H9 (cell line): ENCODE measurements around the gene SPZ1. TPM values are rescaled to one million over a fixed set of nuclear protein-coding genes. Genes with fewer than 3 reads are reported as not detected.

Source experiments
- DNase-seq: peaks from one replicate; pipeline ENCODE4 v3.0.0-alpha.2; 2017
- H2AFZ ChIP-seq: one replicate; pipeline ENCODE4 v1.6.1; 2013; ENCODE audit warnings: mild to moderate bottlenecking, low read length, control low read depth, moderate library complexity
- H2AK5ac ChIP-seq: 2 replicates; pipeline ENCODE4 v1.6.1; 2013; ENCODE audit warnings: low read length, control low read depth, mixed read lengths; ENCODE audit not compliant: insufficient read length
- H2BK120ac ChIP-seq: one replicate; pipeline ENCODE4 v1.6.1; 2013; ENCODE audit warnings: low read depth, mild to moderate bottlenecking, low read length, control low read depth, inconsistent platforms; ENCODE audit not compliant: poor library complexity, severe bottlenecking
- H2BK12ac ChIP-seq: 2 replicates; pipeline ENCODE4 v1.6.1; 2013; ENCODE audit warnings: low read length, control low read depth, mixed read lengths, low read depth; ENCODE audit not compliant: insufficient read length
- H2BK15ac ChIP-seq: 2 replicates; pipeline ENCODE4 v1.6.1; 2013; ENCODE audit warnings: low read depth, low read length, control low read depth
- H2BK20ac ChIP-seq: one replicate; pipeline ENCODE4 v1.6.1; 2013; ENCODE audit warnings: low read depth, mild to moderate bottlenecking, low read length, control low read depth, inconsistent platforms; ENCODE audit not compliant: poor library complexity, severe bottlenecking
- H2BK5ac ChIP-seq: 2 replicates; pipeline ENCODE4 v1.6.1; 2013; ENCODE audit warnings: low read length, control low read depth, mixed read lengths; ENCODE audit not compliant: insufficient read length
- H3K14ac ChIP-seq: 2 replicates; pipeline ENCODE4 v1.6.1; 2013; ENCODE audit warnings: low read length, control low read depth; ENCODE audit not compliant: insufficient read depth
- H3K18ac ChIP-seq: 2 replicates; pipeline ENCODE4 v1.6.1; 2013; ENCODE audit warnings: low read depth, mild to moderate bottlenecking, mixed read lengths, low read length, control low read depth; ENCODE audit not compliant: insufficient read length
- H3K23ac ChIP-seq: 2 replicates; pipeline ENCODE4 v1.6.1; 2013; ENCODE audit warnings: low read length, control low read depth, mixed read lengths, low read depth; ENCODE audit not compliant: insufficient read length
- H3K23me2 ChIP-seq: 2 replicates; pipeline ENCODE4 v1.6.1; 2013; ENCODE audit warnings: low read depth, mild to moderate bottlenecking, mixed read lengths, low read length, control low read depth; ENCODE audit not compliant: insufficient read length, poor library complexity, severe bottlenecking
- H3K27ac ChIP-seq: 2 replicates; pipeline ENCODE4 v1.5.1; 2013; ENCODE audit warnings: low read length, control low read depth, mixed read lengths, low read depth; ENCODE audit not compliant: insufficient read length
- H3K27me3 ChIP-seq: 2 replicates; pipeline ENCODE4 v1.6.1; 2013; ENCODE audit warnings: low read length, control low read depth, inconsistent platforms; ENCODE audit not compliant: insufficient read depth
- H3K4ac ChIP-seq: 2 replicates; pipeline ENCODE4 v1.6.1; 2013; ENCODE audit warnings: low read depth, mild to moderate bottlenecking, control low read depth, inconsistent platforms, low read length, moderate library complexity
- H3K4me1 ChIP-seq: 2 replicates; pipeline ENCODE4 v1.6.1; 2013; ENCODE audit warnings: low read length, control low read depth, inconsistent platforms; ENCODE audit not compliant: insufficient read depth
- H3K4me2 ChIP-seq: 2 replicates; pipeline ENCODE4 v1.6.1; 2013; ENCODE audit warnings: low read length, control low read depth, mixed read lengths; ENCODE audit not compliant: insufficient read length, insufficient read depth
- H3K56ac ChIP-seq: 2 replicates; pipeline ENCODE4 v1.6.1; 2013; ENCODE audit warnings: low read depth, mild to moderate bottlenecking, mixed read lengths, low read length, control low read depth; ENCODE audit not compliant: insufficient read length
- H3K79me1 ChIP-seq: 2 replicates; pipeline ENCODE4 v1.6.1; 2013; ENCODE audit warnings: low read depth, mild to moderate bottlenecking, moderate library complexity, low read length, control low read depth, inconsistent platforms; ENCODE audit not compliant: insufficient read depth, poor library complexity, severe bottlenecking
- H3K79me2 ChIP-seq: 2 replicates; pipeline ENCODE4 v1.6.1; 2013; ENCODE audit warnings: low read length, control low read depth, inconsistent platforms; ENCODE audit not compliant: insufficient read depth
- H3K9ac ChIP-seq: 2 replicates; pipeline ENCODE4 v1.6.1; 2013; ENCODE audit warnings: low read length, control low read depth, mixed read lengths; ENCODE audit not compliant: insufficient read length; ENCODE audit errors: extremely low read depth
- H3K9me3 ChIP-seq: one replicate; pipeline ENCODE4 v1.6.1; 2013; ENCODE audit warnings: low read depth, low read length, inconsistent platforms; ENCODE audit not compliant: control insufficient read depth
- H3T11ph ChIP-seq: one replicate; pipeline ENCODE4 v1.6.1; 2013; ENCODE audit warnings: mild to moderate bottlenecking, low read length, control low read depth, inconsistent platforms
- H4K20me1 ChIP-seq: one replicate; pipeline ENCODE4 v1.6.1; 2013; ENCODE audit not compliant: control insufficient read depth, insufficient read length, insufficient read depth
- H4K5ac ChIP-seq: 2 replicates; pipeline ENCODE4 v1.6.1; 2013; ENCODE audit warnings: low read depth, mild to moderate bottlenecking, mixed read lengths, low read length, control low read depth; ENCODE audit not compliant: insufficient read length
- H4K8ac ChIP-seq: replicated peaks from 2 replicates; pipeline ENCODE4 v1.6.1; 2013; ENCODE audit warnings: low read length, control low read depth, mixed read lengths, low read depth; ENCODE audit not compliant: insufficient read length
- H4K91ac ChIP-seq: 2 replicates; pipeline ENCODE4 v1.6.1; 2013; ENCODE audit warnings: low read depth, mild to moderate bottlenecking, moderate library complexity, mixed read lengths, low read length, control low read depth; ENCODE audit not compliant: insufficient read length
- H3K27ac Mint-ChIP-seq, 3 experiments: 2 replicates in 2 of 3; 3 replicates in 1 of 3; pipeline ENCODE4 v1.8.0; 2020 to 2021; ENCODE audit warnings: mixed read lengths in 3 of 3, mild to moderate bottlenecking in 1 of 3, moderate library complexity in 1 of 3
- H3K27me3 Mint-ChIP-seq: 2 replicates; pipeline ENCODE4 v1.8.0; 2021; ENCODE audit warnings: low read depth, mild to moderate bottlenecking, moderate library complexity, mixed read lengths
- H3K36me3 Mint-ChIP-seq, 3 experiments: 2 replicates in 2 of 3; 3 replicates in 1 of 3; pipeline ENCODE4 v1.8.0; 2020 to 2021; ENCODE audit warnings: low read depth in 3 of 3, mixed read lengths in 3 of 3; ENCODE audit not compliant: insufficient read depth in 1 of 3
- H3K4me1 Mint-ChIP-seq, 2 experiments: 2 replicates each; pipeline ENCODE4 v1.8.0; 2020; ENCODE audit warnings: mixed read lengths in 2 of 2
- H3K4me3 Mint-ChIP-seq, 2 experiments: 2 replicates in 1 of 2; 3 replicates in 1 of 2; pipeline ENCODE4 v1.8.0; 2020 to 2021; ENCODE audit warnings: mild to moderate bottlenecking in 2 of 2, mixed read lengths in 2 of 2, moderate library complexity in 1 of 2
- H3K9me3 Mint-ChIP-seq, 2 experiments: 2 replicates in 1 of 2; 3 replicates in 1 of 2; pipeline ENCODE4 v1.8.0; 2020; ENCODE audit warnings: mild to moderate bottlenecking in 2 of 2, mixed read lengths in 2 of 2, moderate library complexity in 1 of 2
- CTCF ChIP-seq: fragments of 200-600 bp; sonication (generic); conservative IDR thresholded peaks from 3 replicates; pipeline ENCODE4 v1.8.0; 2021; ENCODE audit warnings: antibody characterized with exemption, mild to moderate bottlenecking
- WGBS: extraction: QIAGEN DNeasy Blood & Tissue Kit; methylation state at CpG from one replicate; pipeline ENCODE4 v1.1.7; 2013; ENCODE audit warnings: missing lambda C conversion rate, low lambda C conversion rate, mixed read lengths; ENCODE audit not compliant: insufficient read length; ENCODE audit errors: extremely low coverage; 5-methylcytosine and 5-hydroxymethylcytosine counted together
- total RNA-seq: library from RNA; stranded (reverse); gene quantifications from 2 replicates; pipeline ENCODE4 v1.2.1, GENCODE V29; 2021

Gene SPZ1
- total RNA-seq, 1 experiment from 2014 or later = not detected

GRCh38 chr5:80289320-80289719 lies 30.5 kb upstream of the SPZ1 start:
- Mint-ChIP-seq H3K27me3 (no peaks in the 10 kb centered on the region; the same call in none of the 2 replicates), H3K27ac (no peak overlapping the region)

More at GRCh38 chr5:80289320-80289719, 30.5 kb upstream of the SPZ1 start:
- DNase-seq = no peak
- Histone ChIP-seq H3K14ac (no peak overlapping the region), H3K23ac (no peak overlapping the region), H3K27me3 (no peaks in the 10 kb centered on the region), H2AFZ (no peak overlapping the region), H4K8ac (no peak overlapping the region), H2BK12ac (no peak overlapping the region), H3K4ac (no peak overlapping the region), H4K5ac (no peak overlapping the region), H4K20me1 (no peaks in the 10 kb centered on the region), H3K18ac (no peak overlapping the region), H2BK15ac (no peak overlapping the region), H3K79me1 (no peaks in the 10 kb centered on the region), H2BK5ac (no peak overlapping the region), H3T11ph (no peak overlapping the region), H3K4me1 (no peaks in the 10 kb centered on the region; the same call in 1 of the 2 replicates), H2BK20ac (no peak overlapping the region), H3K23me2 (no peaks in the 10 kb centered on the region), H3K9me3 (no peaks in the 10 kb centered on the region), H3K4me2 (no peak overlapping the region), H3K79me2 (no peaks in the 10 kb centered on the region), H2BK120ac (no peak overlapping the region), H3K27ac (no peak overlapping the region), H3K9ac (no peak overlapping the region), H2AK5ac (no peak overlapping the region), H4K91ac (no peak overlapping the region), H3K56ac (no peak overlapping the region)
- Mint-ChIP-seq H3K9me3 (no peaks in the 10 kb centered on the region), H3K36me3 (no peaks in the 10 kb centered on the region), H3K4me1 (peaks cover 5 to 6% of the 10 kb centered on the region in 2 experiments), H3K4me3 (no peak overlapping the region)
- no peak for TF ChIP-seq CTCF
- no CpG with 5 or more reads among the region's 2 CpGs for WGBS
